HepG2 (cell line): ENCODE results near the gene LRRC4C. TPM values are rescaled to one million over a fixed set of nuclear protein-coding genes. Genes with fewer than 3 reads are reported as not detected.

Source experiments
- FLYWCH1 ChIP-seq: sonication (generic); formaldehyde crosslinking; IDR thresholded peaks from 2 replicates; pipeline ENCODE4 v1.8.1; 2023; ENCODE audit warnings: mild to moderate bottlenecking, missing genetic modification reagents
- MTERF4 ChIP-seq: sonication (generic); formaldehyde crosslinking; IDR thresholded peaks from 2 replicates; pipeline ENCODE4 v1.8.0; 2023; ENCODE audit warnings: mild to moderate bottlenecking, missing genetic modification reagents
- PHF8 ChIP-seq: sonication (generic); formaldehyde crosslinking; IDR thresholded peaks from 2 replicates; pipeline ENCODE4 v1.5.0; 2020; ENCODE audit warnings: missing genetic modification reagents
- RFX5 ChIP-seq: IDR thresholded peaks from 2 replicates; pipeline ENCODE4 v1.6.1; 2011; ENCODE audit warnings: low read depth, low read length, improper control_type of control experiment
- SP4 ChIP-seq: sonication (generic); formaldehyde crosslinking; IDR thresholded peaks from 2 replicates; pipeline ENCODE4 v1.8.1; 2023; ENCODE audit warnings: mild to moderate bottlenecking, missing genetic modification reagents
- ZHX1 ChIP-seq: sonication (generic); formaldehyde crosslinking; IDR thresholded peaks from 2 replicates; pipeline ENCODE4 v1.8.1; 2022; ENCODE audit warnings: low read depth, mild to moderate bottlenecking, missing genetic modification reagents
- ZNF124 ChIP-seq: sonication (generic); formaldehyde crosslinking; IDR thresholded peaks from 2 replicates; pipeline ENCODE4 v1.4.0; 2020; ENCODE audit warnings: missing genetic modification reagents
- ZNF558 ChIP-seq: sonication (generic); formaldehyde crosslinking; IDR thresholded peaks from 2 replicates; pipeline ENCODE4 v1.9.0; 2022; ENCODE audit warnings: mild to moderate bottlenecking, missing genetic modification reagents, borderline replicate concordance
- ZXDC ChIP-seq: sonication (generic); formaldehyde crosslinking; IDR thresholded peaks from 2 replicates; pipeline ENCODE4 v1.5.0; 2020; ENCODE audit warnings: mild to moderate bottlenecking, missing genetic modification reagents
- polyA plus RNA-seq, 8 experiments: library from polyadenylated mRNA; depleted of rRNA in 3 of 8; stranded (reverse) in 7 of 8; unstranded in 1 of 8; fragments of >200 nt; fragmentation: Illumina TruSeq in 4 of 8; extraction: Trizol in 4 of 8; gene quantifications; 2 replicates each; pipeline versions ENCODE4 v1.2.1 to v1.2.3, GENCODE V29; 2011 to 2016; ENCODE audit warnings: low read depth in 4 of 8, missing spikeins in 1 of 8, mixed read lengths in 1 of 8; ENCODE audit not compliant: insufficient read depth in 1 of 8
- total RNA-seq, 5 experiments: library from RNA; depleted of rRNA; stranded (reverse); fragments of >200 nt; fragmentation: Illumina TruSeq; extraction: Trizol; gene quantifications; 2 replicates each; pipeline ENCODE4 v1.2.3, GENCODE V29; 2016; ENCODE audit warnings: low read depth in 1 of 5

LRRC4C gene
- total and polyA plus RNA-seq, 2 of the 13 experiments (the other 11 are each of a cell fraction or from before 2014, with no cell fraction given) = not detected

GRCh38 chr11:41320653-41321052 lies 138.8 kb downstream of the LRRC4C start (continued):
- TF ChIP-seq ZHX1 (CRISPR knock-in tag) (no peak), RFX5 (no peak), SP4 (CRISPR knock-in tag) (no peak), ZNF124 (no peak), FLYWCH1 (CRISPR knock-in tag) (no peak), PHF8 (CRISPR knock-in tag) (no peak), ZXDC (CRISPR knock-in tag) (no peak), ZNF558 (CRISPR knock-in tag) (no peak), MTERF4 (no peak)
- TF ChIP-seq, all 625 proteins: peak for 0
